Adrenal gland (tissue), 5 donors: ENCODE results near the gene CNGA3.

ENCODE experiments used
- CTCF ChIP-seq, 6 experiments: fragments of 450-650 bp in 4 of 6; fragments of 200-600 bp in 2 of 6; sonication (generic) in 1 of 6; IDR thresholded peaks; 1 replicate in 5 of 6; 2 replicates in 1 of 6; pipeline versions ENCODE4 v1.5.1 to v1.8.0; 2016 to 2021; ENCODE audit warnings: antibody characterized with exemption in 6 of 6, mild to moderate bottlenecking in 2 of 6, moderate library complexity in 1 of 6
- POLR2A ChIP-seq, 2 donors: fragments of 450-650 bp; IDR thresholded peaks; one replicate each; pipeline ENCODE4 v1.6.1; 2017; ENCODE audit warnings: antibody characterized with exemption in 2 of 2, mild to moderate bottlenecking in 2 of 2, moderate library complexity in 1 of 2
- donor health status: DM: no; HTN: no; CAD: no.

- TF ChIP-seq CTCF (IDR thresholded peaks at IDR 0.05), result no peak
- no peak for TF ChIP-seq POLR2A (IDR thresholded peaks at IDR 0.05)
These were observed 99.7 kb downstream of the CNGA3 start for GRCh38 chr2:98445683-98446581.
